GM23248 (cell line): ENCODE results near the gene ADPRHL1. TPM values are rescaled to one million over a fixed set of nuclear protein-coding genes. Genes with fewer than 3 reads are reported as not detected.

Source experiments
- DNase-seq: peaks from one replicate; pipeline ENCODE4 v3.0.0-alpha.2; 2015
- H2AFZ ChIP-seq: fragments of 200-600 bp; sonication (generic); 2 replicates; pipeline ENCODE4 v1.6.1; 2016; ENCODE audit warnings: antibody characterized with exemption
- H3F3A ChIP-seq: fragments of 200-600 bp; sonication (generic); 2 replicates; pipeline ENCODE4 v1.6.1; 2016; ENCODE audit warnings: mild to moderate bottlenecking, antibody characterized with exemption, mixed run types; ENCODE audit not compliant: insufficient read depth
- H3K27ac ChIP-seq: fragments of 200-600 bp; sonication (generic); 2 replicates; pipeline ENCODE4 v1.5.1; 2016; ENCODE audit warnings: mild to moderate bottlenecking
- H3K27me3 ChIP-seq: fragments of 200-600 bp; sonication (generic); replicated peaks from 2 replicates; pipeline ENCODE4 v1.6.1; 2016; ENCODE audit warnings: mild to moderate bottlenecking; ENCODE audit not compliant: insufficient read depth
- H3K36me3 ChIP-seq: fragments of 200-600 bp; sonication (generic); 2 replicates; pipeline ENCODE4 v1.6.1; 2016; ENCODE audit warnings: low read depth, mild to moderate bottlenecking
- H3K4me1 ChIP-seq: fragments of 200-600 bp; sonication (generic); 2 replicates; pipeline ENCODE4 v1.6.1; 2016; ENCODE audit warnings: mild to moderate bottlenecking; ENCODE audit not compliant: insufficient read depth
- H3K4me2 ChIP-seq: fragments of 200-600 bp; sonication (generic); one replicate; pipeline ENCODE4 v1.6.1; 2016; ENCODE audit warnings: mild to moderate bottlenecking; ENCODE audit not compliant: unreplicated experiment
- H3K4me3 ChIP-seq: fragments of 200-600 bp; sonication (generic); 2 replicates; pipeline ENCODE4 v1.5.1; 2016; ENCODE audit warnings: mild to moderate bottlenecking
- H3K79me2 ChIP-seq: fragments of 200-600 bp; sonication (generic); 2 replicates; pipeline ENCODE4 v1.6.1; 2016; ENCODE audit warnings: mild to moderate bottlenecking; ENCODE audit not compliant: insufficient read depth
- H3K9ac ChIP-seq: fragments of 200-600 bp; sonication (generic); 2 replicates; pipeline ENCODE4 v1.6.1; 2016; ENCODE audit warnings: mild to moderate bottlenecking
- H3K9me2 ChIP-seq: fragments of 200-600 bp; sonication (generic); 2 replicates; pipeline ENCODE4 v1.6.1; 2016; ENCODE audit warnings: mixed run types, mild to moderate bottlenecking, moderate library complexity; ENCODE audit not compliant: insufficient read depth
- H3K9me3 ChIP-seq: fragments of 200-600 bp; sonication (generic); one replicate; pipeline ENCODE4 v1.6.1; 2017; ENCODE audit warnings: low read depth
- H4K20me1 ChIP-seq: fragments of 200-600 bp; sonication (generic); 2 replicates; pipeline ENCODE4 v1.6.0; 2016; ENCODE audit not compliant: insufficient read depth
- EZH2 ChIP-seq: fragments of 200-600 bp; sonication (generic); IDR thresholded peaks from 2 replicates; pipeline ENCODE4 v1.6.1; 2018; ENCODE audit warnings: antibody characterized with exemption, mild to moderate bottlenecking; ENCODE audit not compliant: insufficient read depth, poor library complexity, severe bottlenecking
- EZH2phosphoT487 ChIP-seq: fragments of 200-600 bp; sonication (generic); IDR thresholded peaks from 2 replicates; pipeline ENCODE4 v1.6.1; 2018; ENCODE audit warnings: antibody characterized with exemption, moderate library complexity, mild to moderate bottlenecking, low read depth; ENCODE audit not compliant: insufficient read depth
- WGBS, 2 experiments: methylation state at CpG; one replicate each; pipeline ENCODE4 v1.1.6; 2015 to 2017; ENCODE audit warnings: low lambda C conversion rate in 2 of 2, low coverage in 1 of 2; ENCODE audit errors: missing lambda C conversion rate in 2 of 2; 5-methylcytosine and 5-hydroxymethylcytosine counted together
- in situ Hi-C: fragments of 300-500 bp; cut with MboI; formaldehyde crosslinking; loops from 2 replicates; pipeline ENCODE4 v1.15.0; 2020
- polyA plus RNA-seq: library from polyadenylated mRNA; unstranded; fragments of >200 nt; fragmentation: Nextera tagmentation; extraction: Ambion mirVana; gene quantifications from 2 replicates; pipeline ENCODE4 v1.2.1, GENCODE V29; 2016
- total RNA-seq: library from RNA; depleted of rRNA; stranded (reverse); fragments of >200 nt; shearing (Covaris generic); gene quantifications from 2 replicates; pipeline ENCODE4 v1.2.3, GENCODE V29; 2014; rRNA removed

Gene ADPRHL1
- total RNA-seq (1.4 and 2.2 TPM in 2 replicates), polyA plus RNA-seq (1.6 and 1.8 TPM in 2 replicates)

- peak within 1 kb of the TSS; percentile 6; the same call in 1 of the 2 replicates for H3K4me3 ChIP-seq
- H3K9me2 ChIP-seq: no peaks in the 10 kb centered on the region
- no peak for TF ChIP-seq EZH2phosphoT487
- no peak for TF ChIP-seq EZH2
- peaks cover 10% of the 10 kb centered on the region; the same call in 1 of the 2 replicates for H3K36me3 ChIP-seq
- H3K9ac ChIP-seq: peak within 1 kb of the TSS; percentile 75
- in situ Hi-C loops: no loop called here
- H3K4me2 ChIP-seq: peak within 1 kb of the TSS; percentile 33
- H3K27ac ChIP-seq: peak within 1 kb of the TSS; percentile 74
- peak within 1 kb of the TSS; percentile 69 for H2AFZ ChIP-seq
- H3F3A ChIP-seq: peaks cover 10% of the 10 kb centered on the region
- no peaks in the 10 kb centered on the region for H4K20me1 ChIP-seq
- DNase-seq: peak; percentile 49
- no peaks in the 10 kb centered on the region for H3K27me3 ChIP-seq
- no peaks in the 10 kb centered on the region for H3K9me3 ChIP-seq
- WGBS, 2 experiments: 60 to 61% methylated on average over 44 to 45 of the region's 45 CpGs
- H3K79me2 ChIP-seq: no peaks in the 10 kb centered on the region
- peaks cover 13% of the 10 kb centered on the region for H3K4me1 ChIP-seq
These were observed at the start of gene ADPRHL1 for GRCh38 chr13:113452942-113453901. Gene ADPRHL1, minus strand, starts transcription at chr13:113453488. Its CDS starts 51 bp downstream, at chr13:113453437.

DNA sequence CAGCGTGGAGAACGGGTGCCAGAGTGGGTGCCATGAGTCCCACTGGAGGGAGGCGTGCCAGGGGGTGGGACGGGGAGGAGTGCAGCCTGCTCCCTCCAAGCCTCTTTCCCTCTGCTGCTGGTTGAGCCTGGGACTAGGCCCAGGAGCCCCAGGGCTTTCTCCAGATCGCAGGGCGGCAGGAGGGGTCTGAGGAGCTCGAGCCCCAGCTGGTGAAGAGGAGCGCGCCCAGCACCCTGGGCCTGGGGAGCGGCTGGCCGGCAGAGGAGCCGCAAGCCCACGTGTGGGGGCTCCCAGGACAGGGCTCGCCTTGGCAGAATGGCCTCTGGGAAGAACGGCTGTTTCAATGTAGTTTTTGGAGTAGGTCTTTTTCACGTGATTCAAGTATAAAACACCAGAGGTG is 49.4 kb upstream of the ADPRHL1 start:
- in situ Hi-C loops: no loop called here
- H3K36me3 ChIP-seq: peaks cover 73% of the 10 kb centered on the region

GRCh38 chr13:113500530-113501265 is 47.4 kb upstream of the ADPRHL1 start:
- TF ChIP-seq EZH2: no peak
- no peaks in the 10 kb centered on the region for H3K27me3 ChIP-seq
- H3K4me2 ChIP-seq: no peak overlapping the region
- H3K79me2 ChIP-seq: peaks cover 97% of the 10 kb centered on the region
- H3K9ac ChIP-seq: no peak overlapping the region
- H3K4me1 ChIP-seq: peaks cover 7% of the 10 kb centered on the region; the same call in 1 of the 2 replicates
- H3K36me3 ChIP-seq: peaks cover 83% of the 10 kb centered on the region
- H3F3A ChIP-seq: 0 out of 2 replicates have a peak, but pooled peaks cover 13% of the 10 kb centered on the region
- no peak overlapping the region for H3K4me3 ChIP-seq
- H3K27ac ChIP-seq: peak overlapping the region; percentile 25
- no peaks in the 10 kb centered on the region for H3K9me2 ChIP-seq
- DNase-seq: no peak
- peaks cover 7% of the 10 kb centered on the region; the same call in 1 of the 2 replicates for H4K20me1 ChIP-seq
- in situ Hi-C loops: no loop called here
- no peak overlapping the region for H2AFZ ChIP-seq
- WGBS, 2 experiments: 80 to 86% methylated on average over 11 of the region's 11 CpGs
- H3K9me3 ChIP-seq: no peaks in the 10 kb centered on the region

More for the DNA sequence above, 49.4 kb upstream of the ADPRHL1 start:
- no peak for DNase-seq
- 91 to 93% methylated on average over 10 to 16 of the region's 16 CpGs for WGBS, 2 experiments
- no peaks in the 10 kb centered on the region for H4K20me1 ChIP-seq
- peaks cover 7% of the 10 kb centered on the region; the same call in 1 of the 2 replicates for H3K4me1 ChIP-seq
- H3K27me3 ChIP-seq: no peaks in the 10 kb centered on the region
- no peak overlapping the region for H3K4me2 ChIP-seq
- H3K4me3 ChIP-seq: no peak overlapping the region
- H3K9me3 ChIP-seq: no peaks in the 10 kb centered on the region
- no peak overlapping the region for H3K27ac ChIP-seq
- H3K79me2 ChIP-seq: peaks cover 94% of the 10 kb centered on the region
- no peaks in the 10 kb centered on the region for H3K9me2 ChIP-seq
- H3K9ac ChIP-seq: no peak overlapping the region
- no peak for TF ChIP-seq EZH2phosphoT487
- no peak for TF ChIP-seq EZH2
- no peak overlapping the region for H2AFZ ChIP-seq
- H3F3A ChIP-seq: 0 out of 2 replicates have a peak, but pooled peaks cover 13% of the 10 kb centered on the region

DNA sequence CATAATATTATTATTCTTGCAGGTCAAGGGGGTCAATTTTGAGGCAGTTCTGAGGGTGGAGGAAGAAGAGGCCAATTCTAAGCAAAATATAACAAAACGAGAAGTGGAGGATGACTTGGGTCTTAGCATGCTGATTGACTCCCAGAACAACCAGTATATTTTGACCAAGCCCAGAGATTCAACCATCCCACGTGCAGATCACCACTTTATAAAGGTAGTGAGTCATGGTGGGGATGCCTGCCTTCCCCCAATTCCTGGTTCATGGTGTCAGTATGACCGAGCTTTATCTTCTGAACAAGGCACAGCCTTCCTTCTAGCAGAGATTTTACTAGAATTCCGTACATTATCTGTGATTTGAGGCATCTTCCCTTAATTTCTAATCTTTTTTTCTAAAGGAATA is 46.6 kb upstream of the ADPRHL1 start:
- peaks cover 88% of the 10 kb centered on the region for H3K36me3 ChIP-seq
- no peak overlapping the region for H3K9ac ChIP-seq
- H3K4me3 ChIP-seq: no peak overlapping the region
- peak overlapping the region; percentile 25 for H3K27ac ChIP-seq
- H3K79me2 ChIP-seq: peaks cover 97% of the 10 kb centered on the region
- 66 to 68% methylated on average over 4 of the region's 4 CpGs for WGBS, 2 experiments
- no peak overlapping the region for H2AFZ ChIP-seq
- H4K20me1 ChIP-seq: peaks cover 7% of the 10 kb centered on the region; the same call in 1 of the 2 replicates
- in situ Hi-C loops: no loop called here
- H3K4me1 ChIP-seq: peaks cover 7% of the 10 kb centered on the region; the same call in 1 of the 2 replicates
- H3K9me2 ChIP-seq: no peaks in the 10 kb centered on the region
- no peaks in the 10 kb centered on the region for H3K9me3 ChIP-seq
- TF ChIP-seq EZH2 (no peak), EZH2phosphoT487 (no peak)
- H3K4me2 ChIP-seq: no peak overlapping the region
- H3F3A ChIP-seq: 0 out of 2 replicates have a peak, but pooled peaks cover 13% of the 10 kb centered on the region
- peak; percentile 69 for DNase-seq
- no peaks in the 10 kb centered on the region for H3K27me3 ChIP-seq
